ENCODE results near the gene CRB1. TPM values are rescaled to one million over a fixed set of nuclear protein-coding genes. Genes with fewer than 3 reads are reported as not detected.
"Not testable (repeated sequence)": the region's sequence is repeated elsewhere in the genome, so short reads cannot be mapped to it uniquely, and the experiment has no call there.

Gene CRB1
- total RNA-seq, 1 experiment from 2014 or later: not detected

DNA sequence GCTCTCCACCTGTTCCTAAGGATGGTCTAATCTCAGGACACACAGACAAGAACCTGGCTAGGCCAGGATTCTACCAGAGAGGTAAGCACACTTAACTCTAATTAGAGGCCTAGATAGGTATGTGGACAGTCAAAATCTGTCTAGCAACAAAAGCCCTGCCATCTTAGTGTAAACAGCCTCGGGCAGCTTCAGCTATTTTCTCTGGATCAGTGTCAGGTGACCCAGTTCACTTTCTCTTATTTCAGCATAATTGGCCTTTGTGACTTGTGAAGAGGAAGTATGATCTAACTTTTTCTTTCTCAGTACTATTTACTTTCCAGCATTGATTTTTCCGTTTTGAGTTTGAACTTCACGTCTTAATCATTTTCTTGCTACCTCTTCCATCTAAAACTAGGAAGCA, 217.7 kb downstream of the CRB1 start:
- Histone ChIP-seq H2AFZ (no peak overlapping the region; the same call in 1 of the 2 replicates), H3F3A (ENCODE audit: insufficient read depth, low read depth) (no peaks in the 10 kb centered on the region), H3K36me3 (ENCODE audit: low read depth) (no peaks in the 10 kb centered on the region; the same call in 1 of the 2 replicates), H3K4me1 (replicated peaks; ENCODE audit: insufficient read depth) (peaks cover 8% of the 10 kb centered on the region), H3K4me3 (no peak overlapping the region), H3K79me2 (ENCODE audit: low read depth) (no peaks in the 10 kb centered on the region), H3K9me3 (ENCODE audit: insufficient read depth, low read depth) (peaks cover 5% of the 10 kb centered on the region; the same call in 1 of the 2 replicates), H3K27me3 (ENCODE audit: insufficient read depth, low read depth) (no peaks in the 10 kb centered on the region), H3K27ac (peak overlapping the region; percentile 33; the same call in 1 of the 2 replicates), H3K9me2 (ENCODE audit: insufficient read depth) (no peaks in the 10 kb centered on the region), H4K20me1 (ENCODE audit: insufficient read depth) (no peaks in the 10 kb centered on the region), H3K4me2 (peak overlapping the region; percentile 41)
- CTCF ChIA-PET: no interaction called here
- intact Hi-C loops (cut with micrococcal nuclease; ENCODE audit: unreplicated experiment): no loop called here
- TF ChIP-seq, protein P1, sequence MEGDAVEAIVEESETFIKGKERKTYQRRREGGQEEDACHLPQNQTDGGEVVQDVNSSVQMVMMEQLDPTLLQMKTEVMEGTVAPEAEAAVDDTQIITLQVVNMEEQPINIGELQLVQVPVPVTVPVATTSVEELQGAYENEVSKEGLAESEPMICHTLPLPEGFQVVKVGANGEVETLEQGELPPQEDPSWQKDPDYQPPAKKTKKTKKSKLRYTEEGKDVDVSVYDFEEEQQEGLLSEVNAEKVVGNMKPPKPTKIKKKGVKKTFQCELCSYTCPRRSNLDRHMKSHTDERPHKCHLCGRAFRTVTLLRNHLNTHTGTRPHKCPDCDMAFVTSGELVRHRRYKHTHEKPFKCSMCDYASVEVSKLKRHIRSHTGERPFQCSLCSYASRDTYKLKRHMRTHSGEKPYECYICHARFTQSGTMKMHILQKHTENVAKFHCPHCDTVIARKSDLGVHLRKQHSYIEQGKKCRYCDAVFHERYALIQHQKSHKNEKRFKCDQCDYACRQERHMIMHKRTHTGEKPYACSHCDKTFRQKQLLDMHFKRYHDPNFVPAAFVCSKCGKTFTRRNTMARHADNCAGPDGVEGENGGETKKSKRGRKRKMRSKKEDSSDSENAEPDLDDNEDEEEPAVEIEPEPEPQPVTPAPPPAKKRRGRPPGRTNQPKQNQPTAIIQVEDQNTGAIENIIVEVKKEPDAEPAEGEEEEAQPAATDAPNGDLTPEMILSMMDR (conservative IDR thresholded peaks at IDR 0.05): no peak
- no peak for TF ChIP-seq EZH2 (IDR thresholded peaks at IDR 0.05; ENCODE audit: low read depth)
- no TSS peak for BruUV-seq (replicated peaks)
- POLR2A ChIA-PET (ENCODE audit: unreplicated experiment): no interaction called here
- peak; percentile 52 to 71 for DNase-seq

DNA sequence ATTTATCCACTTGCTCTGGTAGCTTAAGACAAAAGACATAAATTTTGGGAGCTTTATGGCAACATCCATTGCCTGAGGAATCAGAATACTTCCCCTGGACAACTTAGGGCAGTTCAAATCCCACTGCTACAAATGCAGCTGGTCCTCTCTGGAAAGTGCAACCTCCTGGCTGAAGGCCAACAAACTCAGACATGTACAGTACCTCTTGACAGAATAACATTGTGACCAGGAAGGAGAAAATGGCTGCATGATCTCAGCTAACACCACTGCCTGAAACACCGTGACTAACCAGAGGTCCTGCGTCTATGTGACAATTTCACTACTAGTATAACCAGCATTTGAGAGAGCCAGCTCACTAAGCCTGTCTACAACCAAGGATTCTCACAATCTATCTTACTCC, 218.9 kb downstream of the CRB1 start:
- no peaks in the 10 kb centered on the region; the same call in 1 of the 2 replicates for H3K36me3 ChIP-seq (ENCODE audit: low read depth)
- H3K4me1 ChIP-seq (replicated peaks; ENCODE audit: insufficient read depth): peaks cover 8% of the 10 kb centered on the region
- peak in 1 of 2 experiments; percentile 5 for DNase-seq
- H3K9me2 ChIP-seq (ENCODE audit: insufficient read depth): no peaks in the 10 kb centered on the region
- no peak overlapping the region for H3K4me2 ChIP-seq
- H3K27ac ChIP-seq: no peak overlapping the region
- H3K79me2 ChIP-seq (ENCODE audit: low read depth): no peaks in the 10 kb centered on the region
- CTCF ChIA-PET: no interaction called here
- no peaks in the 10 kb centered on the region for H3F3A ChIP-seq (ENCODE audit: insufficient read depth, low read depth)
- peaks cover 5% of the 10 kb centered on the region; the same call in 1 of the 2 replicates for H3K9me3 ChIP-seq (ENCODE audit: insufficient read depth, low read depth)
- no peak for TF ChIP-seq EZH2 (IDR thresholded peaks at IDR 0.05; ENCODE audit: low read depth)
- TF ChIP-seq, protein P1 (conservative IDR thresholded peaks at IDR 0.05): no peak
- H3K4me3 ChIP-seq: no peak overlapping the region
- intact Hi-C loops (cut with micrococcal nuclease; ENCODE audit: unreplicated experiment): no loop called here
- POLR2A ChIA-PET (ENCODE audit: unreplicated experiment): no interaction called here
- no peaks in the 10 kb centered on the region for H3K27me3 ChIP-seq (ENCODE audit: insufficient read depth, low read depth)
- no TSS peak for BruUV-seq (replicated peaks)
- no peaks in the 10 kb centered on the region for H4K20me1 ChIP-seq (ENCODE audit: insufficient read depth)
- H2AFZ ChIP-seq: no peak overlapping the region

DNA sequence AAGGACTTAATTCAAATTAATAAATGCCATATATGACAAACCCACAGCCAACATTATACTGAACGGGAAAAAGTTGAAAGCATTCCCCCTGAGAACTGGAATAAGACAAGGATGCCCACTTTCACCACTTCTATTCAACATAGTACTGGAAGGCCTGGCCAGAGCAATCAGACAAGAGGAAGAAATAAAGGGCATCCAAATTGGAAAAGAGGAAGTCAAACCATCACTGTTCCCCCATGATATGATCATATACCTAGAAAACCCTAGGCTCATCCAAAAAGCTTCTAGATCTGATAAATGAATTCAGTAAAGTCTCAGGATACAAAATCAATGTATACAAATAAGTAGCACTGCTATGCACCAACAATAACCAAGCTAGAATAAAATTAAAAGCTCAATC, 223.5 kb downstream of the CRB1 start:
- H3K79me2 ChIP-seq (ENCODE audit: low read depth); intact Hi-C loops (cut with micrococcal nuclease; ENCODE audit: unreplicated experiment); H3K36me3 ChIP-seq (ENCODE audit: low read depth); H4K20me1 ChIP-seq (ENCODE audit: insufficient read depth); H2AFZ ChIP-seq; H3K27me3 ChIP-seq (ENCODE audit: insufficient read depth, low read depth); H3K9me3 ChIP-seq (ENCODE audit: insufficient read depth, low read depth); DNase-seq; H3K27ac ChIP-seq; BruUV-seq (replicated peaks); H3F3A ChIP-seq (ENCODE audit: insufficient read depth, low read depth); H3K4me3 ChIP-seq; H3K9me2 ChIP-seq (ENCODE audit: insufficient read depth); POLR2A ChIA-PET (ENCODE audit: unreplicated experiment); H3K4me2 ChIP-seq; H3K4me1 ChIP-seq (replicated peaks; ENCODE audit: insufficient read depth): not testable (repeated sequence)
- CTCF ChIA-PET: interaction anchor here (0.5 kb wide), 1 partner anchor 92 kb away, joined by 10 read pairs; no protein-coding TSS in a partner anchor

DNA sequence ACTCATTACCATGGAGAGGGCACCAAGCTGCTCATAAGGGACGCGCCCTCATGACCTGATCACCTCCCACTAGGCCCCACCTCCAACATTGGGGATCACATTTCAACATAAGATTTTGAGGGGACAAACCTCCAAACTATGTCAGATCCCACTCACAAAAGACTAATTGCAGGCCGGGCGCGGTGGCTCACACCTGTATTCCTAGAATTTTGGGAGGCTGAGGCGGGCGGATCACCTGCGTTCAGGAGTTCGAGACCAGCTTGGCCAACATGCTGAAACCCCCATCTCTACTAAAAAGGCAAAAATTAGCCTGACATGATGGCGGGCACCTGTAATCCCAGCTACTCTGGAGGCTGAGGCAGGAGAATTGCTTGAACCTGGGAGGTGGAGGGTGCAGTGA, 228.7 kb downstream of the CRB1 start:
- Histone ChIP-seq H2AFZ (no peak overlapping the region), H3K79me2 (ENCODE audit: low read depth) (no peaks in the 10 kb centered on the region), H3K4me1 (replicated peaks; ENCODE audit: insufficient read depth) (no peaks in the 10 kb centered on the region), H3K27me3 (ENCODE audit: insufficient read depth, low read depth) (no peaks in the 10 kb centered on the region), H3K27ac (no peak overlapping the region), H3K9me3 (ENCODE audit: insufficient read depth, low read depth) (no peaks in the 10 kb centered on the region), H4K20me1 (ENCODE audit: insufficient read depth) (no peaks in the 10 kb centered on the region), H3K4me2 (no peak overlapping the region), H3K4me3 (no peak overlapping the region), H3K9me2 (ENCODE audit: insufficient read depth) (no peaks in the 10 kb centered on the region), H3F3A (ENCODE audit: insufficient read depth, low read depth) (no peaks in the 10 kb centered on the region), H3K36me3 (ENCODE audit: low read depth) (no peaks in the 10 kb centered on the region)
- ChIA-PET POLR2A (ENCODE audit: unreplicated experiment) (no interaction called here), CTCF (no interaction called here)
- BruUV-seq (replicated peaks): no TSS peak
- DNase-seq: no peak
- TF ChIP-seq, protein P1 (conservative IDR thresholded peaks at IDR 0.05): no peak
- TF ChIP-seq EZH2 (IDR thresholded peaks at IDR 0.05; ENCODE audit: low read depth): no peak
- intact Hi-C loops (cut with micrococcal nuclease; ENCODE audit: unreplicated experiment): no loop called here

All from PC-9 (cell line).